T-helper 2 cell treated with Interferon-gamma antibody and Interleukin-4, amounts not matched to agents 100 ng/mL and 5 ng/mL, for 36 hours (primary cell): ENCODE measurements around the gene EFHD2. TPM values are rescaled to one million over a fixed set of nuclear protein-coding genes. Genes with fewer than 3 reads are reported as not detected.
"Not testable (repeated sequence)": the region's sequence is repeated elsewhere in the genome, so short reads cannot be mapped to it uniquely, and the experiment has no call there.

Source experiments
- intact Hi-C: fragments of 100-400 bp; cut with micrococcal nuclease; formaldehyde crosslinking; loops from one replicate; pipeline ENCODE4 v1.15.1; 2023
- total RNA-seq: library from RNA; stranded (reverse); gene quantifications from 2 replicates; pipeline ENCODE4 v1.2.3, GENCODE V29; 2022

Gene EFHD2
- total RNA-seq, 1 donor from 2014 or later, result 110 TPM

- intact Hi-C loops, result no loop called here
Measured at GRCh38 chr1:15411593-15412137, 2.0 kb downstream of the EFHD2 start.

DNA sequence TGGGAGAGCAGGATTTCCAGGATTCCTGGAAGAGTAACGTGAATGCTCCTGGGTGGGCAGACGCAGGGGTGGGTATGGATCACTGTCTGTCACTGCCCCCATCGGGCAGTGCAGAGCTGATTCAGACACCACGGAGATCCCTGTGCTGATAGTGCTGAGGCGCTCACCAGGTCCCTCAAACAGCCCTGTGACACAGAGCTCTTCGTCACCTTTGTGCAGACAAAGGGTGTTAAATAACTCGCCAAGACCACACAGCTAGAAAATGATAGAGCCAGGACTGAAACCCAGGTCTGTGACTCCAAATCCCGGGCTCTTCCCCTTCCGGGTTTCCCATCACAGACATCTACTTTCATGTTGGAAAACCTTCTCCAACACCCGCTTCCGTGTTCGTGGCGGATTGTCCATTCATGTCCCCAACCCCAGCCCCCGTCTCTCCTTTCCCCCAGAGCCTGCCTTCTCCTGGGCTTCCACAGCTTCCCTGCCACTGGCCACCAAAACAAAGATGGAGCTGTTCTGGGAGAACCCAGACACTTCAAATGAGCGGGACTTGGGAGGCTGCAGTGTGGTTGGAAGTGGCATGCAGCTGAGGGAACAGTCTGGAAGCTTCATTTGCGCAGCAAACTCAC is 2.6 kb downstream of the EFHD2 start:
- intact Hi-C loops, result no loop called here

DNA sequence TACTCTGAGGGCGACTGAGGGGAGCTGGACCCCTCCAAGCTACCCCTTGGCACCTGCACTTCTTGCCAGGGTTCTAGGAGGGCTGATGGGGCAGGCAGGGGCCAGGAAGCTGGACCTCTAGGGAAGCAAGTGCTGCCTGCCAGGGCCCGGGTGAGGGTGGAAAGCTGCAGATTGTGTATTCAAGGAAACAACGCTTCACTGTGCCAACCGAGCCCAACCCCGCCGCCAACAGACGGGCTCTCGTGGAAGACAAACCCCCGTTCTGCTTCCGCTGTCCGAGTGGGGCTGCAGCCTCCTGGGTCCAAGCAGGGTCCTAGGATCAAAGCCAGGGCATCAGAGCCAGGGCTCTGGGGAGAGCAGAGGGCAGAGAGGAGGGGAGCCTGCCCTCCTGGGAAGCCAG is 3.2 kb downstream of the EFHD2 start:
- intact Hi-C loops, result no loop called here

GRCh38 chr1:15413563-15414444 is 4.1 kb downstream of the EFHD2 start:
- intact Hi-C loops, result no loop called here

DNA sequence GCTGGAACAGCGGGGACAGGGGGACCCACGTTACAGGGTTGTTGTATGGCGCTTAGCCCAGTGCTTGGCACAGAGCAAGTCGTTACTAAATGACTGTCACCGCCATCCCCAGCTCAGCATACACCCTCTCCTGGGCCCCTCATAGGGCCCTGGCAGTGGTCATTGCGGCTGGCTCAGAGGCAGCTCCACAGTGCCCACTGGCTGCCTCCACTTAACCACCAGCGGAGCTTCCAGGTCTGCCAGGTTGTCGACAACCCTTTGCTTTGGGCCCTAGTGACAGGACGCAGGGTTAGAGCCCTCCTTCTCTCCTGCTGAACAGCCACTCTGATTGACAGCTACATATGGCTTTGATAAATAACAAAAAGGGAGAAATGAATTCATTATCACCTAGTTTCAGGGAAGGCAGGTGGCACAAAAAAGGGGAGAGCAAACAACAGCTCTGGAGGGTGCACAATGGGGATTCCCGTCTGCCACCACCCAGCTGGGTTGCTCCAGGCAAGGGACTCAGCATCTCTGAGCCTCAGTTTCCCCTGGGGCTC is 4.8 kb downstream of the EFHD2 start:
- intact Hi-C loops, result no loop called here

GRCh38 chr1:15417059-15417934 is 7.6 kb downstream of the EFHD2 start:
- intact Hi-C loops, result loop anchor here (1.0 to 2.0 kb wide), 3 partner anchors 8 to 110 kb away; partner anchors contain the start of genes DNAJC16 and EFHD2

GRCh38 chr1:15418806-15419515 is 9.3 kb downstream of the EFHD2 start:
- intact Hi-C loops, result no loop called here

- intact Hi-C loops, result no loop called here
Measured at GRCh38 chr1:15420853-15421465, 11.3 kb downstream of the EFHD2 start.

DNA sequence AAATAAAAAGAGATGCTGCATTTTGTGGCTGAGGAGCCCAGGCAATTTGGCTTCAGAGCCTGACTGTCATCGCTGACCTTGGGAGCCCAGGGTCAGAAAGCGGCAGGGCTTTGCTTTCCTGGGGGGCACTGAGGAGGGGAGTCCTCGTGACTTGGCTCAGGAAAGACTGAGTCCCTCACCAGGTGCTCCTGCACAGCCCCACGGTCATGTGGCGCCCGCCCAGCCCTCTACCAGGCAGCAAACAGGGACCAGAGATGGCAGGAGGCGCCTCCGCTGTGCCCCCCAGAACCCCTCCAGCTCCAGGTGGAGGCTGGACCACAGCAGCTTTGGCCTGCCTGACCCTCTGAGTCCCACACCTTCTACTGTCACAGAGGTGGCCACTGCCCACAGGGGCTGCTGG is 13.2 kb downstream of the EFHD2 start:
- intact Hi-C loops, result no loop called here

GRCh38 chr1:15423355-15424077 is 13.8 kb downstream of the EFHD2 start:
- intact Hi-C loops, result no loop called here

GRCh38 chr1:15424146-15424667 is 14.5 kb downstream of the EFHD2 start:
- intact Hi-C loops, result no loop called here

- intact Hi-C loops, result no loop called here
Measured at GRCh38 chr1:15424981-15425380, 15.3 kb downstream of the EFHD2 start.

DNA sequence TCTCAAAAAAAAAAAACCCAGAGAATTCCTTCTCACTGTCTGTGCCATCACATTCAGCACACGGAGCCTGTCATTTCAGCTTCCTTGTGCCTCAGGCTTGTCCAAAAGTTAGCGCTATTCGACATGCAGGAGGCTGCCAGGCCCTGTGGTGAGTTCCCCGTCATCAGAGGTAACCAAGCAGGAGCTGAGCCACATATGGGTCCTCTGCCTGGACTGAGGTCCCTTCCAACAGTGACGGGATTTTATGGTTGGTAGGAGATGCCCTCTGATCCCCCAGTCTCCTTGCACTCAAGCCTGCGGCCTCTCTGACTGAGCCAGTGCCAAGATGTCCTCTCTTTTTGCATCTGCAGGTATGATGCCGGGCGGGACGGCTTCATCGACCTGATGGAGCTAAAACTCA is 15.8 kb downstream of the EFHD2 start:
- intact Hi-C loops, result no loop called here

GRCh38 chr1:15425958-15426357 is 16.3 kb downstream of the EFHD2 start:
- intact Hi-C loops, result no loop called here

- intact Hi-C loops, result no loop called here
Measured at GRCh38 chr1:15426492-15427279, 17.0 kb downstream of the EFHD2 start.

GRCh38 chr1:15427280-15427666 is 17.6 kb downstream of the EFHD2 start:
- intact Hi-C loops, result no loop called here

DNA sequence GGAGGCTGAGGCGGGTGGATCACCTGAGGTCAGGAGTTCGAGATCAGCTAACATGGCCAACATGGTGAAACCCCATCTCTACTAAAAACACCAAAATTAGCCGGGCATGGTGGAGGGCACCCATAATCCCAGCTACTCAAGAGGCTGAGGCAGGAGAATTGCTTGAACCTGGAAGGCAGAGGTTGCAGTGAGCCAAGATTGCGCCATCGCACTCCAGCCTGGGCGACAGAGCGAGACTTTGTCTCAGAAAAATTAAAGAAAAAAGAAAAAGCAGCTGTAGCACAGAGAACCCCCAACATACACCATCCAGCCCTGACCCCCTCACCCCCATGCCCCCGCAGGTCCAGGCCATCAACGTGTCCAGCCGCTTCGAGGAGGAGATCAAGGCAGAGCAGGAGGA is 18.6 kb downstream of the EFHD2 start:
- intact Hi-C loops, result not testable (repeated sequence)

- intact Hi-C loops, result no loop called here
Measured at GRCh38 chr1:15428815-15429435, 19.2 kb downstream of the EFHD2 start.
